Loucy (cell line): Measurements from ENCODE around the gene PSMG3.

Experiments used
- H2AFZ ChIP-seq: fragments of 200-600 bp; sonication (generic); 2 replicates; pipeline ENCODE4 v1.6.0; 2016; ENCODE audit warnings: antibody characterized with exemption, mild to moderate bottlenecking, low read length, moderate library complexity
- H3F3A ChIP-seq: fragments of 200-600 bp; 2 replicates; pipeline ENCODE4 v1.6.0; 2016; ENCODE audit warnings: antibody characterized with exemption, low read depth, mild to moderate bottlenecking
- H3K27me3 ChIP-seq: fragments of 200-600 bp; sonication (generic); 2 replicates; pipeline ENCODE4 v1.6.1; 2014; ENCODE audit warnings: low read length, mild to moderate bottlenecking; ENCODE audit not compliant: insufficient read depth, poor library complexity, severe bottlenecking
- H3K36me3 ChIP-seq: fragments of 200-600 bp; sonication (generic); 2 replicates; pipeline ENCODE4 v1.6.1; 2016; ENCODE audit warnings: low read length; ENCODE audit not compliant: insufficient read depth
- H3K4me1 ChIP-seq: fragments of 200-600 bp; sonication (generic); 2 replicates; pipeline ENCODE4 v1.5.1; 2014; ENCODE audit warnings: low read length, mild to moderate bottlenecking; ENCODE audit not compliant: insufficient read depth, poor library complexity, severe bottlenecking
- H3K4me2 ChIP-seq: fragments of 200-600 bp; sonication (generic); 2 replicates; pipeline ENCODE4 v1.6.0; 2014; ENCODE audit warnings: antibody characterized with exemption, low read length, low read depth, mild to moderate bottlenecking; ENCODE audit not compliant: poor library complexity, severe bottlenecking
- H3K4me3 ChIP-seq: fragments of 200-600 bp; sonication (generic); 2 replicates; pipeline ENCODE4 v1.5.1; 2014; ENCODE audit warnings: low read length, mild to moderate bottlenecking, mixed read lengths; ENCODE audit not compliant: poor library complexity, severe bottlenecking
- H3K79me2 ChIP-seq: fragments of 200-600 bp; sonication (generic); 2 replicates; pipeline ENCODE4 v1.6.1; 2014; ENCODE audit warnings: low read length; ENCODE audit not compliant: insufficient read depth
- H3K9ac ChIP-seq: fragments of 200-600 bp; sonication (generic); 2 replicates; pipeline ENCODE4 v1.6.0; 2014; ENCODE audit warnings: mild to moderate bottlenecking, low read depth, low read length, moderate library complexity; ENCODE audit not compliant: poor library complexity, severe bottlenecking
- H3K9me2 ChIP-seq: fragments of 200-600 bp; sonication (generic); replicated peaks from 2 replicates; pipeline ENCODE4 v1.6.1; 2016; ENCODE audit warnings: low read depth, low read length, mixed read lengths
- H3K9me3 ChIP-seq: fragments of 200-600 bp; sonication (generic); 2 replicates; pipeline ENCODE4 v1.6.1; 2014; ENCODE audit warnings: mild to moderate bottlenecking, antibody characterized with exemption, low read length, low read depth; ENCODE audit not compliant: insufficient read depth
- H4K20me1 ChIP-seq: fragments of 200-600 bp; sonication (generic); 2 replicates; pipeline ENCODE4 v1.6.0; 2014; ENCODE audit warnings: antibody characterized with exemption, low read length, mild to moderate bottlenecking; ENCODE audit not compliant: insufficient read depth, poor library complexity, severe bottlenecking
- CTCF ChIP-seq: fragments of 200-600 bp; sonication (generic); conservative IDR thresholded peaks from 2 replicates; pipeline ENCODE4 v1.5.1; 2014; ENCODE audit warnings: mild to moderate bottlenecking, antibody characterized with exemption, low read length
- EZH2phosphoT487 ChIP-seq: fragments of 200-600 bp; IDR thresholded peaks from 2 replicates; pipeline ENCODE4 v1.6.1; 2018; ENCODE audit warnings: antibody characterized with exemption, mild to moderate bottlenecking, moderate library complexity, borderline replicate concordance

The PSMG3 gene

GRCh38 chr7:1548944-1549343 lies 20.9 kb downstream of the PSMG3 start:
- TF ChIP-seq EZH2phosphoT487 (no peak), CTCF (no peak)
- Histone ChIP-seq H3K27me3 (no peaks in the 10 kb centered on the region), H3K9me2 (no peaks in the 10 kb centered on the region), H3F3A (no peaks in the 10 kb centered on the region), H3K36me3 (peaks cover 7% of the 10 kb centered on the region; the same call in 1 of the 2 replicates), H3K79me2 (no peaks in the 10 kb centered on the region), H3K4me1 (no peaks in the 10 kb centered on the region), H3K4me2 (no peak overlapping the region), H3K9ac (no peak overlapping the region), H3K9me3 (no peaks in the 10 kb centered on the region), H3K4me3 (no peak overlapping the region), H4K20me1 (no peaks in the 10 kb centered on the region), H2AFZ (no peak overlapping the region)

- H4K20me1 ChIP-seq, result no peaks in the 10 kb centered on the region
- no peaks in the 10 kb centered on the region for H3K79me2 ChIP-seq
- no peaks in the 10 kb centered on the region for H3K27me3 ChIP-seq
- H3K4me2 ChIP-seq, result no peak overlapping the region
- no peak for TF ChIP-seq EZH2phosphoT487
- no peak; the same call in 1 of the 2 replicates for TF ChIP-seq CTCF
- H3K4me1 ChIP-seq, result no peaks in the 10 kb centered on the region
- no peak overlapping the region for H2AFZ ChIP-seq
- H3K4me3 ChIP-seq, result no peak overlapping the region
- H3K9me3 ChIP-seq, result no peaks in the 10 kb centered on the region
- no peak overlapping the region for H3K9ac ChIP-seq
- no peaks in the 10 kb centered on the region for H3F3A ChIP-seq
- no peaks in the 10 kb centered on the region for H3K9me2 ChIP-seq
- peaks cover 8% of the 10 kb centered on the region; the same call in 1 of the 2 replicates for H3K36me3 ChIP-seq
Measured at GRCh38 chr7:1548438-1548831, 21.4 kb downstream of the PSMG3 start.

- H3K9me3 ChIP-seq, result no peaks in the 10 kb centered on the region
- no peak overlapping the region for H3K4me3 ChIP-seq
- H2AFZ ChIP-seq, result no peak overlapping the region
- TF ChIP-seq EZH2phosphoT487 (no peak), CTCF (no peak)
- no peaks in the 10 kb centered on the region for H3F3A ChIP-seq
- H3K9me2 ChIP-seq, result no peaks in the 10 kb centered on the region
- H3K9ac ChIP-seq, result no peak overlapping the region
- H3K36me3 ChIP-seq, result peaks cover 14% of the 10 kb centered on the region; the same call in 1 of the 2 replicates
- no peaks in the 10 kb centered on the region for H3K79me2 ChIP-seq
- no peaks in the 10 kb centered on the region for H3K4me1 ChIP-seq
- no peaks in the 10 kb centered on the region for H3K27me3 ChIP-seq
- H4K20me1 ChIP-seq, result no peaks in the 10 kb centered on the region
- H3K4me2 ChIP-seq, result no peak overlapping the region
Measured at GRCh38 chr7:1547777-1548437, 21.9 kb downstream of the PSMG3 start.
